Mesendoderm (in vitro differentiated cells): ENCODE measurements around the gene MUTYH.

Experiments
- DNase-seq: peaks from one replicate; pipeline ENCODE4 v3.0.0; 2013
- H2AK5ac ChIP-seq: 2 replicates; pipeline ENCODE4 v1.6.1; 2013; ENCODE audit warnings: low read length, inconsistent platforms
- H2BK120ac ChIP-seq: 2 replicates; pipeline ENCODE4 v1.6.1; 2013; ENCODE audit warnings: low read depth, mild to moderate bottlenecking, low read length, moderate library complexity, mixed read lengths
- H2BK15ac ChIP-seq: replicated peaks from 2 replicates; pipeline ENCODE4 v1.6.1; 2013; ENCODE audit warnings: low read depth, mild to moderate bottlenecking, moderate library complexity
- H2BK5ac ChIP-seq: 2 replicates; pipeline ENCODE4 v1.6.1; 2013; ENCODE audit warnings: low read length, inconsistent platforms
- H3K18ac ChIP-seq: 2 replicates; pipeline ENCODE4 v1.6.1; 2013; ENCODE audit warnings: mild to moderate bottlenecking, low read length, mixed read lengths
- H3K23ac ChIP-seq: one replicate; pipeline ENCODE4 v1.6.1; 2013; ENCODE audit warnings: low read length
- H3K27ac ChIP-seq: 2 replicates; pipeline ENCODE4 v1.5.1; 2013; ENCODE audit warnings: low read depth, mild to moderate bottlenecking, inconsistent platforms, low read length, moderate library complexity
- H3K27me3 ChIP-seq: 2 replicates; pipeline ENCODE4 v1.6.1; 2013; ENCODE audit warnings: low read length, control low read depth, mild to moderate bottlenecking, inconsistent platforms; ENCODE audit not compliant: insufficient read depth, poor library complexity
- H3K36me3 ChIP-seq: 2 replicates; pipeline ENCODE4 v1.6.1; 2013; ENCODE audit warnings: low read length, inconsistent platforms; ENCODE audit not compliant: control insufficient read depth, insufficient read depth
- H3K4ac ChIP-seq: one replicate; pipeline ENCODE4 v1.6.1; 2013; ENCODE audit warnings: low read depth, mild to moderate bottlenecking, low read length, moderate library complexity
- H3K4me1 ChIP-seq: 2 replicates; pipeline ENCODE4 v1.6.1; 2013; ENCODE audit warnings: low read depth, low read length, inconsistent platforms; ENCODE audit not compliant: control insufficient read depth
- H3K4me2 ChIP-seq: 2 replicates; pipeline ENCODE4 v1.6.1; 2013; ENCODE audit warnings: low read length
- H3K4me3 ChIP-seq: 2 replicates; pipeline ENCODE4 v1.5.1; 2013; ENCODE audit warnings: mild to moderate bottlenecking, low read length
- H3K56ac ChIP-seq: one replicate; pipeline ENCODE4 v1.6.1; 2013; ENCODE audit warnings: low read length
- H3K79me1 ChIP-seq: 2 replicates; pipeline ENCODE4 v1.6.1; 2013; ENCODE audit warnings: low read length, inconsistent platforms
- H3K79me2 ChIP-seq: 2 replicates; pipeline ENCODE4 v1.6.1; 2013; ENCODE audit warnings: mild to moderate bottlenecking, low read length; ENCODE audit not compliant: control insufficient read depth, insufficient read depth
- H3K9ac ChIP-seq: 2 replicates; pipeline ENCODE4 v1.6.1; 2013; ENCODE audit warnings: low read length, inconsistent platforms
- H4K5ac ChIP-seq: one replicate; pipeline ENCODE4 v1.6.1; 2013; ENCODE audit warnings: low read length
- H4K8ac ChIP-seq: one replicate; pipeline ENCODE4 v1.6.1; 2013; ENCODE audit warnings: low read depth, mild to moderate bottlenecking, control low read depth, low read length, moderate library complexity
- WGBS: extraction: QIAGEN DNeasy Blood & Tissue Kit; methylation state at CpG from one replicate; pipeline ENCODE4 v1.1.7; 2013; ENCODE audit warnings: low lambda C conversion rate, missing lambda C conversion rate; ENCODE audit not compliant: insufficient coverage; ENCODE audit errors: extremely low coverage; 5-methylcytosine and 5-hydroxymethylcytosine counted together

MUTYH gene

GRCh38 chr1:45348609-45348965 is 8.3 kb upstream of the MUTYH start:
- H3K79me2 ChIP-seq = no peaks in the 10 kb centered on the region
- H3K27ac ChIP-seq = no peak overlapping the region

DNA sequence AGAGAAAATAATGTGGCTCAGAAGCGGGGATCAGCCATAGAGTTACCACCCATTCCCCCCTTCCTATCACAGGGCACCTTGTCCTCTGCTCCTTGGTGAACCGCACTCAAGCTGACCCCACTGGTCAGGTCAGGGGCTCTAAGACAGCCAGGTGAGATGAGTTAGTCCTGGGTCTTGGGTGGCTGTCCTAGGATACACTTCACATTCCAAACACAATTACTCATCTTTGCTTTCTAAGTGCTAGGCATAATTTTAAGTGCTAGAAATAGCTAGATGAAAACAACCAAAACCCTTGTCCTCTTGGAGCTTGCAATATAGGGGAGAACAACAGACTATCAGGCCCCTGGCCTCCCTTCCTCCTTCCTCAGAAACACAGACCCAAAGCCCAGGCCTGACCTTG is 7.8 kb upstream of the MUTYH start:
- no CpG with 5 or more reads among the region's 2 CpGs for WGBS
- Histone ChIP-seq H3K27me3 (no peaks in the 10 kb centered on the region), H3K56ac (no peak overlapping the region), H3K18ac (no peak overlapping the region), H2BK15ac (no peak overlapping the region), H3K79me2 (peaks cover under 1% of the 10 kb centered on the region), H3K4me3 (no peak overlapping the region), H3K4me1 (no peaks in the 10 kb centered on the region), H2BK120ac (no peak overlapping the region), H3K36me3 (peaks cover 6% of the 10 kb centered on the region), H3K27ac (no peak overlapping the region), H2AK5ac (no peak overlapping the region), H3K4me2 (no peak overlapping the region), H2BK5ac (no peak overlapping the region), H3K4ac (no peak overlapping the region), H3K23ac (no peak overlapping the region), H3K9ac (no peak overlapping the region), H4K8ac (no peak overlapping the region), H4K5ac (no peak overlapping the region), H3K79me1 (peaks cover 1% of the 10 kb centered on the region)
- peak; percentile 17 for DNase-seq

More at GRCh38 chr1:45348609-45348965, 8.3 kb upstream of the MUTYH start:
- Histone ChIP-seq H3K4ac (no peak overlapping the region), H3K4me1 (no peaks in the 10 kb centered on the region), H2BK15ac (no peak overlapping the region), H3K9ac (no peak overlapping the region), H3K23ac (no peak overlapping the region), H3K4me3 (no peak overlapping the region), H3K56ac (no peak overlapping the region), H2BK5ac (no peak overlapping the region), H3K18ac (no peak overlapping the region), H3K4me2 (no peak overlapping the region), H2BK120ac (no peak overlapping the region), H4K8ac (no peak overlapping the region), H3K79me1 (peaks cover under 1% of the 10 kb centered on the region), H4K5ac (no peak overlapping the region), H2AK5ac (no peak overlapping the region), H3K27me3 (no peaks in the 10 kb centered on the region), H3K36me3 (peaks cover 2% of the 10 kb centered on the region)
- no CpG with 5 or more reads among the region's 1 CpG for WGBS
- DNase-seq = no peak

- Histone ChIP-seq H3K4ac (no peak overlapping the region), H2BK5ac (no peak overlapping the region), H3K79me2 (peaks cover 9% of the 10 kb centered on the region), H3K27me3 (no peaks in the 10 kb centered on the region), H3K4me2 (no peak overlapping the region), H3K56ac (no peak overlapping the region), H2BK120ac (no peak overlapping the region), H3K23ac (no peak overlapping the region), H3K36me3 (peaks cover 12% of the 10 kb centered on the region), H2AK5ac (no peak overlapping the region), H3K4me1 (no peaks in the 10 kb centered on the region), H3K79me1 (peaks cover 11% of the 10 kb centered on the region), H3K18ac (no peak overlapping the region), H3K4me3 (no peak overlapping the region), H4K8ac (no peak overlapping the region), H3K9ac (no peak overlapping the region), H3K27ac (no peak overlapping the region), H2BK15ac (no peak overlapping the region), H4K5ac (no peak overlapping the region)
- DNase-seq = no peak
- no CpG with 5 or more reads among the region's 2 CpGs for WGBS
Observed at GRCh38 chr1:45346473-45346872, 6.2 kb upstream of the MUTYH start.

GRCh38 chr1:45345014-45345413 is 4.8 kb upstream of the MUTYH start:
- no peak overlapping the region for H3K56ac ChIP-seq

GRCh38 chr1:45344499-45344898 is 4.3 kb upstream of the MUTYH start:
- DNase-seq = no peak
- no peak overlapping the region for H3K27ac ChIP-seq
- H3K4ac ChIP-seq = no peak overlapping the region
- H3K79me2 ChIP-seq = peaks cover 20% of the 10 kb centered on the region
- WGBS = no CpG with 5 or more reads among the region's 2 CpGs
- H3K27me3 ChIP-seq = no peaks in the 10 kb centered on the region
- no peak overlapping the region for H3K56ac ChIP-seq
- no peak overlapping the region for H2BK5ac ChIP-seq
- H4K8ac ChIP-seq = no peak overlapping the region
- no peak overlapping the region for H3K4me3 ChIP-seq
- H3K4me2 ChIP-seq = no peak overlapping the region
- H3K36me3 ChIP-seq = peaks cover 12% of the 10 kb centered on the region
- H3K18ac ChIP-seq = no peak overlapping the region
- no peak overlapping the region for H2BK15ac ChIP-seq
- no peak overlapping the region for H2BK120ac ChIP-seq
- H3K4me1 ChIP-seq = peaks cover 3% of the 10 kb centered on the region
- H3K23ac ChIP-seq = no peak overlapping the region
- no peak overlapping the region for H2AK5ac ChIP-seq
- no peak overlapping the region for H4K5ac ChIP-seq
- peaks cover 20% of the 10 kb centered on the region for H3K79me1 ChIP-seq
- no peak overlapping the region for H3K9ac ChIP-seq

More at GRCh38 chr1:45345014-45345413, 4.8 kb upstream of the MUTYH start:
- Histone ChIP-seq H4K8ac (no peak overlapping the region), H2BK5ac (no peak overlapping the region), H3K79me1 (peaks cover 20% of the 10 kb centered on the region), H3K27ac (no peak overlapping the region), H3K79me2 (peaks cover 20% of the 10 kb centered on the region), H2AK5ac (no peak overlapping the region), H3K23ac (no peak overlapping the region), H3K4me3 (no peak overlapping the region), H3K18ac (no peak overlapping the region), H3K9ac (no peak overlapping the region), H2BK15ac (no peak overlapping the region), H2BK120ac (no peak overlapping the region), H3K4ac (no peak overlapping the region), H3K36me3 (peaks cover 12% of the 10 kb centered on the region), H3K27me3 (no peaks in the 10 kb centered on the region), H4K5ac (no peak overlapping the region), H3K4me2 (no peak overlapping the region), H3K4me1 (peaks cover 3% of the 10 kb centered on the region)
- DNase-seq = no peak
- no CpG with 5 or more reads among the region's 13 CpGs for WGBS

DNA sequence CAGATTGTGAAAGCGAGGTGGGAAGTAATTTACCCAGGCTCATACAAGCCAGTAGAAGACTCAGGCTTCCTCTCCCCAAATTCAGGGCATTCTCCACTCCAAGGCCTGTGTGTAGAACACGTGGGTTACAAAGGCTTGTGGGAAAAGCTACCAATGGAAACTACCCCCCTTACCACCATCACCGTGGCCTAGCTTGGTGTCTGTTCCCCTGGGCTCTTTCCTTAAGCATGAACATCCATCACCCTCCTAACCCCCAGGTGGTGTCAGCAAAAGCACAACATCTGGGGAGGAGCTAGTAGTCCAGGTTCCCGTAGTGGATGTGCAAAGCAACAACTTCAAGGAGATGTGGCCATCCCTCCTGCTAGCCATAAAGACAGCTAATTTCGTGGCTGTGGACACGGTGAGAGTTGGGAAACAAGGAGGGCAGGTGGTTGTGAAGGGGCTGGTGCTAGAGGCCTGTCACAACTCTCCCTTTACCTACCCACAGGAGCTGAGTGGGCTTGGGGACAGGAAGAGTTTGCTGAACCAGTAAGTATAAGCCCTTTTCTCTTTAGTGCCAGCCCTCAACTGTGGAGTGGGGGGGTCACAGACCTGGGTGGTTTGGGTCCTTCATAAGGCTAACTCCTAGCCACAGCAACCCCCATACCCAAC is 701 bp upstream of the MUTYH start:
- Histone ChIP-seq H2AK5ac (peak overlapping the region; percentile 81), H3K18ac (no peak overlapping the region), H3K4me1 (peaks cover 3% of the 10 kb centered on the region), H3K79me1 (peaks cover 27% of the 10 kb centered on the region), H4K5ac (no peak overlapping the region), H3K79me2 (peaks cover 27% of the 10 kb centered on the region), H3K23ac (peak overlapping the region; percentile 91), H2BK120ac (no peak overlapping the region), H3K27me3 (no peaks in the 10 kb centered on the region), H3K4ac (no peak overlapping the region), H2BK15ac (no peak overlapping the region), H3K4me3 (peak overlapping the region; percentile 86), H3K9ac (peak overlapping the region; percentile 90), H3K4me2 (peak overlapping the region; percentile 98), H3K36me3 (peaks cover 12% of the 10 kb centered on the region), H3K27ac (no peak overlapping the region), H4K8ac (no peak overlapping the region), H2BK5ac (no peak overlapping the region), H3K56ac (peak overlapping the region; percentile 97)
- no CpG with 5 or more reads among the region's 6 CpGs for WGBS
- DNase-seq = peak; percentile 43
